GM19452 (cell line): Measurements from ENCODE around the gene CDC37.
"Not testable (repeated sequence)": the region's sequence is repeated elsewhere in the genome, so short reads cannot be mapped to it uniquely, and the experiment has no call there.

Experiments
- ATAC-seq: cut with Tn5 transposase; IDR thresholded peaks from one replicate; pipeline ENCODE4 v1.9.1; 2021; ENCODE audit not compliant: unreplicated experiment

CDC37 gene

GRCh38 chr19:10395917-10396316 lies 7.4 kb downstream of the CDC37 start:
- no peak for ATAC-seq

GRCh38 chr19:10395436-10395835 lies 7.9 kb downstream of the CDC37 start:
- ATAC-seq = no peak

- ATAC-seq = no peak
These were observed 8.3 kb downstream of the CDC37 start for GRCh38 chr19:10395003-10395402.

GRCh38 chr19:10393137-10393536 lies 10.2 kb downstream of the CDC37 start:
- ATAC-seq = no peak

GRCh38 chr19:10392120-10392519 lies 11.2 kb downstream of the CDC37 start:
- no peak for ATAC-seq

- no peak for ATAC-seq
These were observed 12.6 kb downstream of the CDC37 start for GRCh38 chr19:10390652-10391286.

GRCh38 chr19:10389863-10390262 lies 13.5 kb downstream of the CDC37 start:
- ATAC-seq = no peak

- ATAC-seq = no peak
These were observed 14.4 kb downstream of the CDC37 start for GRCh38 chr19:10388957-10389356.

- no peak for ATAC-seq
These were observed 18.8 kb downstream of the CDC37 start for GRCh38 chr19:10384580-10384979.

- ATAC-seq = not testable (repeated sequence)
These were observed 20.2 kb downstream of the CDC37 start for GRCh38 chr19:10383223-10383499.

- peak; percentile 91 for ATAC-seq
These were observed 22.8 kb downstream of the CDC37 start, which contains the start of gene TYK2 for GRCh38 chr19:10380313-10381102. TSS of gene TYK2 (minus strand) at chr19:10380572. CDS start at chr19:10378406, 2,166 bp downstream.

GRCh38 chr19:10379880-10380312 lies 23.4 kb downstream of the CDC37 start:
- ATAC-seq = no peak

GRCh38 chr19:10378124-10378523 lies 25.2 kb downstream of the CDC37 start:
- no peak for ATAC-seq

- not testable (repeated sequence) for ATAC-seq
These were observed 26.2 kb downstream of the CDC37 start for GRCh38 chr19:10377140-10377640.

GRCh38 chr19:10374931-10375330 lies 28.4 kb downstream of the CDC37 start:
- no peak for ATAC-seq

- ATAC-seq = no peak
These were observed 30.7 kb downstream of the CDC37 start for GRCh38 chr19:10372690-10373089.

GRCh38 chr19:10368101-10368803 lies 35.1 kb downstream of the CDC37 start:
- no peak for ATAC-seq

GRCh38 chr19:10366950-10367512 lies 36.3 kb downstream of the CDC37 start:
- not testable (repeated sequence) for ATAC-seq

- ATAC-seq = no peak
These were observed 37.8 kb downstream of the CDC37 start for GRCh38 chr19:10365518-10365917.

GRCh38 chr19:10364644-10365043 lies 38.7 kb downstream of the CDC37 start:
- no peak for ATAC-seq

GRCh38 chr19:10363789-10364281 lies 39.5 kb downstream of the CDC37 start:
- ATAC-seq = no peak
